Aorta (tissue), 5 donors: ENCODE data around the gene PDLIM4. TPM values are rescaled to one million over a fixed set of nuclear protein-coding genes. Genes with fewer than 3 reads are reported as not detected.

Source experiments
- ATAC-seq: fragments of 200-7000 bp; cut with Tn5 transposase; one replicate; pipeline ENCODE4 v1.9.1; 2022; ENCODE audit warnings: moderate library complexity; ENCODE audit not compliant: low FRiP score
- DNase-seq, 2 donors: peaks; one replicate each; pipeline ENCODE4 v3.0.0-alpha.2; 2020
- H3K27ac ChIP-seq, 2 donors: one replicate each; pipeline ENCODE4 v1.5.1; 2013; ENCODE audit warnings: low read length in 2 of 2, mild to moderate bottlenecking in 2 of 2, moderate library complexity in 2 of 2, control low read depth in 1 of 2, inconsistent platforms in 1 of 2, low read depth in 1 of 2
- H3K27me3 ChIP-seq, 2 donors: one replicate each; pipeline ENCODE4 v1.6.1; 2013; ENCODE audit warnings: control low read depth in 1 of 2, low read length in 1 of 2, mild to moderate bottlenecking in 1 of 2, moderate library complexity in 1 of 2; ENCODE audit not compliant: insufficient read depth in 2 of 2, control insufficient read depth in 1 of 2
- H3K36me3 ChIP-seq, 2 donors: one replicate each; pipeline ENCODE4 v1.6.1; 2013; ENCODE audit warnings: control low read depth in 1 of 2, low read length in 1 of 2, mild to moderate bottlenecking in 1 of 2; ENCODE audit not compliant: insufficient read depth in 2 of 2, control insufficient read depth in 1 of 2
- H3K4me1 ChIP-seq, 2 donors: one replicate each; pipeline ENCODE4 v1.6.1; 2013; ENCODE audit warnings: low read length in 2 of 2, control low read depth in 1 of 2, mild to moderate bottlenecking in 1 of 2, moderate library complexity in 1 of 2; ENCODE audit not compliant: insufficient read depth in 2 of 2, control insufficient read depth in 1 of 2
- H3K4me3 ChIP-seq, 2 donors: one replicate each; pipeline ENCODE4 v1.5.1; 2013; ENCODE audit warnings: low read length in 2 of 2, control low read depth in 1 of 2, mild to moderate bottlenecking in 1 of 2
- H3K9me3 ChIP-seq: one replicate; pipeline ENCODE4 v1.6.1; 2013; ENCODE audit warnings: mild to moderate bottlenecking, low read length; ENCODE audit not compliant: control insufficient read depth
- WGBS, 2 donors: extraction: QIAGEN DNeasy Blood & Tissue Kit; methylation state at CpG; one replicate each; pipeline ENCODE4 v1.1.7; 2013; 5-methylcytosine and 5-hydroxymethylcytosine counted together
- intact Hi-C, 2 donors: fragments of 100-400 bp; cut with DNase I; formaldehyde crosslinking; loops; one replicate each; pipeline versions ENCODE4 v1.14.2 to v1.15.0; 2022
- polyA plus RNA-seq, 2 donors: library from polyadenylated mRNA; stranded (reverse); fragments of 200-250 nt; gene quantifications; one replicate each; pipeline ENCODE4 v1.2.3, GENCODE V29; 2013
- total RNA-seq, 2 donors: library from RNA; stranded (reverse); fragmentation: NEBNext Ultra II Directional; extraction: Animal tissue kit (Norgen Biotek cat#: 25700); gene quantifications; one replicate each; pipeline ENCODE4 v1.2.1, GENCODE V29; 2021
- donor health status: healthy with polysubstance abuse.
- donor health status: Bipolar disorder and iron deficiency.
- donor health status: DM: no; HTN: no; CAD: no.
- donor health status: DM: no; HTN: no; CAD: no.
- donor health status: DM: yes; HTN: yes; CAD: no.

PDLIM4 gene
- total and polyA plus RNA-seq, 4 donors = 12.8 to 70.9 (median 37.4) TPM

GRCh38 chr5:132298298-132299212 is 41.1 kb downstream of the PDLIM4 start:
- Histone ChIP-seq H3K4me3 (no peak overlapping the region), H3K4me1 (no peaks in the 10 kb centered on the region), H3K27me3 (no peaks in the 10 kb centered on the region), H3K36me3 (no peaks in the 10 kb centered on the region), H3K9me3 (no peaks in the 10 kb centered on the region), H3K27ac (no peak overlapping the region)
- DNase-seq = no peak
- 85 to 86% methylated on average over 6 of the region's 6 CpGs for WGBS, 2 donors
- intact Hi-C loops = loop anchor here in 1 of 2 donors (5.0 kb wide), 1 partner anchor 59 kb away; no protein-coding TSS in a partner anchor
- no peak for ATAC-seq

- no peaks in the 10 kb centered on the region for H3K4me1 ChIP-seq
- H3K9me3 ChIP-seq = no peaks in the 10 kb centered on the region
- H3K36me3 ChIP-seq = no peaks in the 10 kb centered on the region
- no peak overlapping the region for H3K4me3 ChIP-seq
- 35 to 41% methylated on average over 2 of the region's 2 CpGs for WGBS, 2 donors
- no peak overlapping the region for H3K27ac ChIP-seq
- no peaks in the 10 kb centered on the region for H3K27me3 ChIP-seq
- DNase-seq = no peak
- intact Hi-C loops = loop anchor here in 1 of 2 donors (5.0 kb wide), 1 partner anchor 57 kb away; no protein-coding TSS in a partner anchor
- ATAC-seq = no peak
Observed at GRCh38 chr5:132299917-132300316, 42.4 kb downstream of the PDLIM4 start.

GRCh38 chr5:132300577-132301343 is 43.3 kb downstream of the PDLIM4 start:
- Histone ChIP-seq H3K4me1 (no peaks in the 10 kb centered on the region), H3K27me3 (no peaks in the 10 kb centered on the region), H3K36me3 (no peaks in the 10 kb centered on the region), H3K27ac (no peak overlapping the region), H3K9me3 (no peaks in the 10 kb centered on the region), H3K4me3 (no peak overlapping the region)
- intact Hi-C loops = no loop called here
- DNase-seq (no peak), ATAC-seq (no peak)
- WGBS, 2 donors = 59 to 69% methylated on average over 6 of the region's 6 CpGs

- no peak for ATAC-seq
Observed at GRCh38 chr5:132301344-132302271, 44.1 kb downstream of the PDLIM4 start.

GRCh38 chr5:132302413-132302812 is 44.9 kb downstream of the PDLIM4 start:
- Histone ChIP-seq H3K9me3 (no peaks in the 10 kb centered on the region), H3K27me3 (no peaks in the 10 kb centered on the region), H3K4me1 (no peaks in the 10 kb centered on the region), H3K4me3 (no peak overlapping the region), H3K36me3 (no peaks in the 10 kb centered on the region), H3K27ac (no peak overlapping the region)
- ATAC-seq = no peak
- 93 to 94% methylated on average over 3 of the region's 3 CpGs for whole genome bisulfite sequencing, 2 donors
- no peak for DNase-seq
- intact Hi-C loops = no loop called here

More at GRCh38 chr5:132301344-132302271, 44.1 kb downstream of the PDLIM4 start:
- Histone ChIP-seq H3K9me3 (no peaks in the 10 kb centered on the region), H3K36me3 (no peaks in the 10 kb centered on the region), H3K27me3 (no peaks in the 10 kb centered on the region), H3K4me3 (no peak overlapping the region), H3K27ac (no peak overlapping the region), H3K4me1 (no peaks in the 10 kb centered on the region)
- 85 to 87% methylated on average over 11 of the region's 11 CpGs for WGBS, 2 donors
- DNase-seq = no peak
- intact Hi-C loops = no loop called here

GRCh38 chr5:132303589-132303988 is 46.1 kb downstream of the PDLIM4 start:
- no peak overlapping the region for H3K4me3 ChIP-seq
- intact Hi-C loops = no loop called here
- 96 to 97% methylated on average over 6 of the region's 6 CpGs for WGBS, 2 donors
- DNase-seq (no peak), ATAC-seq (no peak)
- no peaks in the 10 kb centered on the region for H3K36me3 ChIP-seq
- no peaks in the 10 kb centered on the region for H3K4me1 ChIP-seq
- H3K9me3 ChIP-seq = no peaks in the 10 kb centered on the region
- no peak overlapping the region for H3K27ac ChIP-seq
- H3K27me3 ChIP-seq = no peaks in the 10 kb centered on the region

- Histone ChIP-seq H3K4me3 (no peak overlapping the region), H3K9me3 (no peaks in the 10 kb centered on the region), H3K36me3 (no peaks in the 10 kb centered on the region), H3K27ac (no peak overlapping the region), H3K27me3 (no peaks in the 10 kb centered on the region), H3K4me1 (no peaks in the 10 kb centered on the region)
- DNase-seq (no peak), ATAC-seq (no peak)
- whole genome bisulfite sequencing, 2 donors = 86 to 87% methylated on average over 2 of the region's 2 CpGs
- intact Hi-C loops = no loop called here
Observed at GRCh38 chr5:132305420-132305819, 47.9 kb downstream of the PDLIM4 start.

- ATAC-seq = no peak
Observed at GRCh38 chr5:132308701-132309100, 51.2 kb downstream of the PDLIM4 start.

More at GRCh38 chr5:132308701-132309100, 51.2 kb downstream of the PDLIM4 start:
- no peak for DNase-seq
- H3K4me3 ChIP-seq = no peak overlapping the region
- H3K4me1 ChIP-seq = no peaks in the 10 kb centered on the region
- intact Hi-C loops = no loop called here
- no peaks in the 10 kb centered on the region for H3K9me3 ChIP-seq
- H3K36me3 ChIP-seq = no peaks in the 10 kb centered on the region
- H3K27me3 ChIP-seq = no peaks in the 10 kb centered on the region
- H3K27ac ChIP-seq = no peak overlapping the region
- 93 to 98% methylated on average over 4 of the region's 4 CpGs for WGBS, 2 donors
